Activated naive CD8-positive, alpha-beta T cell (primary cell): Measurements from ENCODE around the gene ASTN2.
"Not testable (repeated sequence)": the region's sequence is repeated elsewhere in the genome, so short reads cannot be mapped to it uniquely, and the experiment has no call there.

Experiments
- H3K27ac Mint-ChIP-seq: one replicate; pipeline ENCODE4 v1.8.0; 2021; ENCODE audit warnings: mixed read lengths
- H3K27me3 Mint-ChIP-seq: one replicate; pipeline ENCODE4 v1.8.0; 2021; ENCODE audit warnings: mixed read lengths
- H3K36me3 Mint-ChIP-seq: one replicate; pipeline ENCODE4 v1.8.0; 2021; ENCODE audit warnings: mixed read lengths
- H3K4me1 Mint-ChIP-seq: one replicate; pipeline ENCODE4 v1.8.0; 2021; ENCODE audit warnings: low read depth, mixed read lengths
- H3K4me3 Mint-ChIP-seq: one replicate; pipeline ENCODE4 v1.8.0; 2021; ENCODE audit warnings: mild to moderate bottlenecking, mixed read lengths
- H3K9me3 Mint-ChIP-seq: one replicate; pipeline ENCODE4 v1.8.0; 2021; ENCODE audit warnings: low read depth, mixed read lengths

ASTN2 gene

DNA sequence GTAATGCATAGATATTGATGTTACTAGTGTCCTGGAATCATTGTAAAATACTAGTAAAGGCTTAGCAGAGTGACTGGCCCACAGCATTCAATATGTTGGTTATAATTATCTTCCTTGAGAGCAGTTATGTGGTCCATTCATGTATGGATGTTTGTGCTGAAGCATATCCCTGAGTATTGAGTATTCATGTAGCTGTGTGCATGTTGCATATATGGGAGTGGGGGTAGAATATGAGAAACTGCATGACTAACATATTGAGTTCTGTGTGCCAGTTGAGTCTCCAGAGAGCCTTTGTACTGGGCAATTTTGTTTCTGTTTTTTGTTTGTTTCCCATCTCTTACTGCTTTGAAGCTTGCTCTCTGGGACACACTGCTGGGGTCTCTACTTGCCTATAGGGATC is 950.4 kb downstream of the ASTN2 start:
- Mint-ChIP-seq H3K9me3 (no peaks in the 10 kb centered on the region), H3K36me3 (peaks cover 9% of the 10 kb centered on the region), H3K27me3 (no peaks in the 10 kb centered on the region), H3K4me1 (no peaks in the 10 kb centered on the region), H3K4me3 (no peak overlapping the region), H3K27ac (no peak overlapping the region)

- Mint-ChIP-seq H3K9me3 (peaks cover 14% of the 10 kb centered on the region), H3K4me1 (no peaks in the 10 kb centered on the region), H3K36me3 (peaks cover 9% of the 10 kb centered on the region), H3K4me3 (no peak overlapping the region), H3K27ac (no peak overlapping the region), H3K27me3 (no peaks in the 10 kb centered on the region)
Measured at GRCh38 chr9:116461632-116462031, 953.2 kb downstream of the ASTN2 start.

DNA sequence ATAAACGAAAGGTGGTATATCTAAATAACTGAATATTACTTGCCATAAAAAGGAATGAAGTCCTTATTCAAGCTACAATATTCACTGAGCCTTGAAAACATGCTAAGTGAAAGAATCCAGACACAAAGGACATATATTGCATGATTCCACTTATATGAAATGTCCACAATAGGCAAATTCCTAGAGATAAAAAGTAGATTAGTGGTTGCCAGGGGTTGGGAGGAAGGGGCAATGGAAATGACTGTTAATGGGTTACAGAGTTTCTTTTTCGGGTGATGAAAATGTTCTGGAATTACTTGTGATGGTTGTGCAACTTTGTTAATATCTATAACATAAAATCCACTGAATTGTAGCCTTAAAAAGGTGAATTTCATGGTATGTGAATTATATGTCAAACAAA is 954.8 kb downstream of the ASTN2 start:
- peaks cover 15% of the 10 kb centered on the region for H3K9me3 Mint-ChIP-seq
- H3K4me3 Mint-ChIP-seq = no peak overlapping the region
- no peak overlapping the region for H3K27ac Mint-ChIP-seq
- H3K27me3 Mint-ChIP-seq = no peaks in the 10 kb centered on the region
- no peaks in the 10 kb centered on the region for H3K4me1 Mint-ChIP-seq
- peaks cover 12% of the 10 kb centered on the region for H3K36me3 Mint-ChIP-seq

GRCh38 chr9:116459576-116459975 is 955.3 kb downstream of the ASTN2 start:
- H3K4me1 Mint-ChIP-seq = no peaks in the 10 kb centered on the region
- H3K27me3 Mint-ChIP-seq = no peaks in the 10 kb centered on the region
- H3K4me3 Mint-ChIP-seq = no peak overlapping the region
- peaks cover 12% of the 10 kb centered on the region for H3K36me3 Mint-ChIP-seq
- peaks cover 15% of the 10 kb centered on the region for H3K9me3 Mint-ChIP-seq
- no peak overlapping the region for H3K27ac Mint-ChIP-seq

- Mint-ChIP-seq H3K9me3 (peaks cover 15% of the 10 kb centered on the region), H3K4me1 (no peaks in the 10 kb centered on the region), H3K36me3 (peaks cover 20% of the 10 kb centered on the region), H3K4me3 (no peak overlapping the region), H3K27ac (no peak overlapping the region), H3K27me3 (no peaks in the 10 kb centered on the region)
Measured at GRCh38 chr9:116456490-116457088, 958.3 kb downstream of the ASTN2 start.

GRCh38 chr9:116454539-116454938 is 960.3 kb downstream of the ASTN2 start:
- H3K36me3 Mint-ChIP-seq = peaks cover 20% of the 10 kb centered on the region
- H3K4me1 Mint-ChIP-seq, H3K27me3 Mint-ChIP-seq, H3K4me3 Mint-ChIP-seq, H3K27ac Mint-ChIP-seq: not testable (repeated sequence)
- peaks cover 15% of the 10 kb centered on the region for H3K9me3 Mint-ChIP-seq

- peaks cover 21% of the 10 kb centered on the region for H3K36me3 Mint-ChIP-seq
- H3K27ac Mint-ChIP-seq = no peak overlapping the region
- no peak overlapping the region for H3K4me3 Mint-ChIP-seq
- no peaks in the 10 kb centered on the region for H3K27me3 Mint-ChIP-seq
- H3K4me1 Mint-ChIP-seq = no peaks in the 10 kb centered on the region
- H3K9me3 Mint-ChIP-seq = peaks cover 15% of the 10 kb centered on the region
Measured at GRCh38 chr9:116453785-116454184, 961.1 kb downstream of the ASTN2 start.

DNA sequence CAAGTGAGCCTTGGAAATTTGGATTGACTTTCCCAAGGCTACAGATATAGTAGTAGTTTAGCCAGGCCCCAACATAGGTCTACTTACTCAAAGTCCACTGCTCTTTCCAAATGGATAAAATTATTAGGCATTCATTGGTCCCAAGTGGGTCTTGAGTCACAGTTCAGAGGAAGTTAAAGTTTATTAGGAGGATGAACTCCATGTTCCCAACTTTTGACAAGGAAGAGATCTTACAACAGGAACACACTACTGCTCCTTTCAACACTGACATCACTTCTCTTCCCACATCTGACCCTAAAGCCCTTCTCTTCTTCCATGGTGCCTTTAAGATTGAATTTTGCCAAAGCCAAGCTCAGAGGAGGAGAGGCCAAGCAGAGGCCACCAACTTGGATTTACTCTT is 962.2 kb downstream of the ASTN2 start:
- Mint-ChIP-seq H3K9me3 (peaks cover 11% of the 10 kb centered on the region), H3K27me3 (no peaks in the 10 kb centered on the region), H3K4me3 (no peak overlapping the region), H3K4me1 (no peaks in the 10 kb centered on the region), H3K36me3 (peaks cover 18% of the 10 kb centered on the region), H3K27ac (no peak overlapping the region)

DNA sequence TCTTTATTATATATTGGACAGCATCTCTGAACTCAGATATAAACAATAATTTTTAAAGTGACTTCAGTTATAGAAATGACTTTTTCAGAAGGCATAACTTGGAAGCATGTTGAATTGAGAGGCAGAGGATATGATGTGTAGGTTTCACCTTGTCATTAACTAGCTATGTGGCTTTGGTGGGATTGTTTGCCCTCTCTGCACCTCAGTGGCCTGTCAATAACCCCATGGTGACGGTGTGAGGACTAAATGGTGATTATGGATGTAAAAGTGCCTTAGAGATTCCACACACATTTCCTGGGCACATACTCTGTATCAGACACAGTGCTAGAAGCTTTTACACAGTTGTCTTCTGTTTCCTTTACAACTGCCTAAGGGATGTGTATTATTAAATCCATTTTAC is 962.6 kb downstream of the ASTN2 start:
- Mint-ChIP-seq H3K27me3 (no peaks in the 10 kb centered on the region), H3K4me1 (no peaks in the 10 kb centered on the region), H3K27ac (no peak overlapping the region), H3K36me3 (peaks cover 18% of the 10 kb centered on the region), H3K9me3 (peaks cover 8% of the 10 kb centered on the region), H3K4me3 (no peak overlapping the region)

- Mint-ChIP-seq H3K27me3 (no peaks in the 10 kb centered on the region), H3K36me3 (peaks cover 16% of the 10 kb centered on the region), H3K4me3 (no peak overlapping the region), H3K4me1 (no peaks in the 10 kb centered on the region), H3K9me3 (peaks cover 1% of the 10 kb centered on the region), H3K27ac (no peak overlapping the region)
Measured at GRCh38 chr9:116451500-116452115, 963.2 kb downstream of the ASTN2 start.

- H3K27ac Mint-ChIP-seq = no peak overlapping the region
- no peak overlapping the region for H3K4me3 Mint-ChIP-seq
- H3K27me3 Mint-ChIP-seq = no peaks in the 10 kb centered on the region
- no peaks in the 10 kb centered on the region for H3K9me3 Mint-ChIP-seq
- H3K36me3 Mint-ChIP-seq = peaks cover 14% of the 10 kb centered on the region
- no peaks in the 10 kb centered on the region for H3K4me1 Mint-ChIP-seq
Measured at GRCh38 chr9:116450378-116451139, 964.3 kb downstream of the ASTN2 start.

- no peaks in the 10 kb centered on the region for H3K27me3 Mint-ChIP-seq
- H3K4me3 Mint-ChIP-seq = no peak overlapping the region
- no peaks in the 10 kb centered on the region for H3K9me3 Mint-ChIP-seq
- peaks cover 16% of the 10 kb centered on the region for H3K36me3 Mint-ChIP-seq
- H3K27ac Mint-ChIP-seq = no peak overlapping the region
- H3K4me1 Mint-ChIP-seq = no peaks in the 10 kb centered on the region
Measured at GRCh38 chr9:116449949-116450348, 964.9 kb downstream of the ASTN2 start.

DNA sequence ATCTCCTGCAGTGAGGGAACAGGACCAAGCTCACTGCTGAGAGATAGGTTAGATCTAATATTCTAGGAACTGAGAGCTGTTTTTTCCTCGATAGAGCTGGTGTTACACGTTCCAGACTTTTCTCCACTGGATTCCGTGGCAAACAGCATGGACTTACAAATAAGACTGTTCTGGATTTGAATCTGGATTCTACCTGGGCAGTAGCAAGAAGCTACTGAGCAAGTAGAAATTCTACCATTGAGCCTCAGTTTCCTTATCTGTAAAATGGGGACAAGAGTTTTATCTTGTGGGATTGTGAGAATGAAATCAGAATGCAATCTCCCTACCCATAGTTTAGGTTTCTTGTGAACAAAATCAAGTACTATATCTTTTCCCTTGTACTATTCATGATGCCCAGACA is 966.4 kb downstream of the ASTN2 start:
- Mint-ChIP-seq H3K4me3 (no peak overlapping the region), H3K4me1 (no peaks in the 10 kb centered on the region), H3K36me3 (peaks cover 16% of the 10 kb centered on the region), H3K27ac (no peak overlapping the region), H3K9me3 (no peaks in the 10 kb centered on the region), H3K27me3 (no peaks in the 10 kb centered on the region)

GRCh38 chr9:116447934-116448333 is 966.9 kb downstream of the ASTN2 start:
- Mint-ChIP-seq H3K9me3 (no peaks in the 10 kb centered on the region), H3K36me3 (peaks cover 16% of the 10 kb centered on the region), H3K27ac (no peak overlapping the region), H3K4me3 (no peak overlapping the region), H3K27me3 (no peaks in the 10 kb centered on the region), H3K4me1 (no peaks in the 10 kb centered on the region)

- Mint-ChIP-seq H3K27me3 (no peaks in the 10 kb centered on the region), H3K9me3 (no peaks in the 10 kb centered on the region), H3K36me3 (peaks cover 42% of the 10 kb centered on the region), H3K4me1 (no peaks in the 10 kb centered on the region), H3K4me3 (no peak overlapping the region), H3K27ac (no peak overlapping the region)
Measured at GRCh38 chr9:116442528-116442927, 972.3 kb downstream of the ASTN2 start.
